ENCODE measurements around the gene KIAA1549. TPM values are rescaled to one million over a fixed set of nuclear protein-coding genes. Genes with fewer than 3 reads are reported as not detected.
"Not testable (repeated sequence)": the region's sequence is repeated elsewhere in the genome, so short reads cannot be mapped to it uniquely, and the experiment has no call there.

Gene KIAA1549
- total RNA-seq, 1 donor from 2014 or later: 10.8 TPM

GRCh38 chr7:138945154-138945553 lies 36.0 kb downstream of the KIAA1549 start:
- TF ChIP-seq, protein P1, sequence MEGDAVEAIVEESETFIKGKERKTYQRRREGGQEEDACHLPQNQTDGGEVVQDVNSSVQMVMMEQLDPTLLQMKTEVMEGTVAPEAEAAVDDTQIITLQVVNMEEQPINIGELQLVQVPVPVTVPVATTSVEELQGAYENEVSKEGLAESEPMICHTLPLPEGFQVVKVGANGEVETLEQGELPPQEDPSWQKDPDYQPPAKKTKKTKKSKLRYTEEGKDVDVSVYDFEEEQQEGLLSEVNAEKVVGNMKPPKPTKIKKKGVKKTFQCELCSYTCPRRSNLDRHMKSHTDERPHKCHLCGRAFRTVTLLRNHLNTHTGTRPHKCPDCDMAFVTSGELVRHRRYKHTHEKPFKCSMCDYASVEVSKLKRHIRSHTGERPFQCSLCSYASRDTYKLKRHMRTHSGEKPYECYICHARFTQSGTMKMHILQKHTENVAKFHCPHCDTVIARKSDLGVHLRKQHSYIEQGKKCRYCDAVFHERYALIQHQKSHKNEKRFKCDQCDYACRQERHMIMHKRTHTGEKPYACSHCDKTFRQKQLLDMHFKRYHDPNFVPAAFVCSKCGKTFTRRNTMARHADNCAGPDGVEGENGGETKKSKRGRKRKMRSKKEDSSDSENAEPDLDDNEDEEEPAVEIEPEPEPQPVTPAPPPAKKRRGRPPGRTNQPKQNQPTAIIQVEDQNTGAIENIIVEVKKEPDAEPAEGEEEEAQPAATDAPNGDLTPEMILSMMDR (IDR thresholded peaks at IDR 0.05; ENCODE audit: unreplicated experiment): no peak
- no peaks in the 10 kb centered on the region for H3K36me3 Mint-ChIP-seq (ENCODE audit: low read depth, unreplicated experiment)
- peaks cover 4% of the 10 kb centered on the region for H3K27me3 Mint-ChIP-seq (ENCODE audit: unreplicated experiment)
- no peaks in the 10 kb centered on the region for H3K9me3 Mint-ChIP-seq (ENCODE audit: unreplicated experiment)
- peaks cover 6% of the 10 kb centered on the region for H3K4me1 Mint-ChIP-seq (ENCODE audit: unreplicated experiment)
- no peak overlapping the region for H3K4me3 Mint-ChIP-seq (ENCODE audit: unreplicated experiment)
- no peak overlapping the region for H3K27ac Mint-ChIP-seq (ENCODE audit: unreplicated experiment)
- no peak for DNase-seq (ENCODE audit: low spot score)

DNA sequence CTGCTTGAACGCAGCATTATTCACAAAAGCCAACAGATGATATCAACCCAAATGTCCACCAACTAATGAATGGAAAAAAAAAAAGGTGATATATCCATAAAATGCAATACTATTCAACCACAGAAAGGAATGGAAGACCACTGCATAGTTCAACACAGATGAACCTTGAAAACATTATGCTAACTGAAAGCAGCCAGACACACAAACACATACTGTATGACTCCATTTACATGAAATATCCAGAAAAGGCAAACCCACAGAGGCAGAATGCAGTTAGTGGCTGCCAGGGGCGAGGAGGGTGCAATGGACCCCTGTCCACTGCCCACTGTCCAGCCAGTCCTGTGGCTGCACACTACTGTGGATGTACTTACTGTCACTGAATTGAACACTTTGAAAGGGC lies 36.6 kb downstream of the KIAA1549 start:
- H3K36me3 Mint-ChIP-seq (ENCODE audit: low read depth, unreplicated experiment): no peaks in the 10 kb centered on the region
- no peaks in the 10 kb centered on the region for H3K9me3 Mint-ChIP-seq (ENCODE audit: unreplicated experiment)
- no peak overlapping the region for H3K27ac Mint-ChIP-seq (ENCODE audit: unreplicated experiment)
- H3K4me1 Mint-ChIP-seq (ENCODE audit: unreplicated experiment): peaks cover 6% of the 10 kb centered on the region
- no peak overlapping the region for H3K4me3 Mint-ChIP-seq (ENCODE audit: unreplicated experiment)
- TF ChIP-seq, protein P1 (IDR thresholded peaks at IDR 0.05; ENCODE audit: unreplicated experiment): no peak
- peaks cover 4% of the 10 kb centered on the region for H3K27me3 Mint-ChIP-seq (ENCODE audit: unreplicated experiment)
- DNase-seq (ENCODE audit: low spot score): no peak

- DNase-seq (ENCODE audit: low spot score): no peak
- no peaks in the 10 kb centered on the region for H3K36me3 Mint-ChIP-seq (ENCODE audit: low read depth, unreplicated experiment)
- H3K27me3 Mint-ChIP-seq (ENCODE audit: unreplicated experiment): peaks cover 3% of the 10 kb centered on the region
- no peaks in the 10 kb centered on the region for H3K9me3 Mint-ChIP-seq (ENCODE audit: unreplicated experiment)
- H3K27ac Mint-ChIP-seq (ENCODE audit: unreplicated experiment): no peak overlapping the region
- no peak overlapping the region for H3K4me3 Mint-ChIP-seq (ENCODE audit: unreplicated experiment)
- H3K4me1 Mint-ChIP-seq (ENCODE audit: unreplicated experiment): peaks cover 6% of the 10 kb centered on the region
- TF ChIP-seq, protein P1 (IDR thresholded peaks at IDR 0.05; ENCODE audit: unreplicated experiment): no peak
These were observed 38.1 kb downstream of the KIAA1549 start for GRCh38 chr7:138943061-138943460.

DNA sequence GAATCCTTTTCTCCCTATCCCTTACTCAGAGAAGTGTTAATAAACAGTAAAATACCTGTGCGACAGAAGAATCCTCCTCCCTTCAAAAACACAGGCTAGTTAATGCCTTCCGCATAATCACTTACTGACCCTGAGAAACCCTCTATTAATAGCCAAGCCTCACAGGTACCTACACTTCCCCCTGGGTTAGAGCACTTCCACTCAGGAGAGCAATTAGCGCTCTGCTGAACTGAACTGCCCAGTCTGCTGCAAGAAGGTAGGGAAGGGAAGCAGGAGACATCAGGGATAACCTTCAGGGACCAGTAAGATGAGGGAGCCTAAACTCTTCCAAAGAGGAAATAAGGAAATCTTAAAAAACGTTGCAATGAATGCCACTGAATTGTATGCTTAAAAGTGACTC lies 39.6 kb downstream of the KIAA1549 start:
- TF ChIP-seq, protein P1 (IDR thresholded peaks at IDR 0.05; ENCODE audit: unreplicated experiment): no peak
- DNase-seq (ENCODE audit: low spot score): no peak
- H3K9me3 Mint-ChIP-seq (ENCODE audit: unreplicated experiment): no peaks in the 10 kb centered on the region
- H3K4me3 Mint-ChIP-seq (ENCODE audit: unreplicated experiment): no peak overlapping the region
- H3K4me1 Mint-ChIP-seq (ENCODE audit: unreplicated experiment): peaks cover 18% of the 10 kb centered on the region
- H3K36me3 Mint-ChIP-seq (ENCODE audit: low read depth, unreplicated experiment): peaks cover 5% of the 10 kb centered on the region
- no peak overlapping the region for H3K27ac Mint-ChIP-seq (ENCODE audit: unreplicated experiment)
- H3K27me3 Mint-ChIP-seq (ENCODE audit: unreplicated experiment): no peaks in the 10 kb centered on the region

GRCh38 chr7:138940602-138941001 lies 40.6 kb downstream of the KIAA1549 start:
- not testable (repeated sequence) for H3K27ac Mint-ChIP-seq (ENCODE audit: unreplicated experiment); H3K27me3 Mint-ChIP-seq (ENCODE audit: unreplicated experiment); H3K36me3 Mint-ChIP-seq (ENCODE audit: low read depth, unreplicated experiment); H3K9me3 Mint-ChIP-seq (ENCODE audit: unreplicated experiment); H3K4me3 Mint-ChIP-seq (ENCODE audit: unreplicated experiment); DNase-seq (ENCODE audit: low spot score)
- H3K4me1 Mint-ChIP-seq (ENCODE audit: unreplicated experiment): peaks cover 16% of the 10 kb centered on the region

DNA sequence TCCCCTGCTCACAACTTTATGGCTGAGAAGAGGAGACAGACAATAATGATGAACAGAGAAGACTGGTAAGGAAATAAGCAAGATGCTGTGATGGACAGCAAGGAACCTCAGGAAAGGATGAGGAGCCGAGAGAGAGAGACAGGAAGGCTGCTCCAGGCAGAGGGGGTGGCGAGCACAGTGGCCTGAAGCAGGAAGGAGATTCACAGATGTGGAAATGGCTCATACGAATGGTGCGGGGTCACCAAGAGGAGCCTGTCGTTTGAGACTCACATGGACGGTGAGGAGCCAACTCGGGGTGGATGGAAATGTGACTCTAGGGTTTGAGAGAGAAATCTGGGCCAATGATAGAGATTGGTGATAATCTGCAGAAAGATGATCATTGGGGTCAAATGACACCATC lies 43.7 kb downstream of the KIAA1549 start:
- peaks cover 5% of the 10 kb centered on the region for H3K36me3 Mint-ChIP-seq (ENCODE audit: low read depth, unreplicated experiment)
- no peaks in the 10 kb centered on the region for H3K27me3 Mint-ChIP-seq (ENCODE audit: unreplicated experiment)
- H3K9me3 Mint-ChIP-seq (ENCODE audit: unreplicated experiment): no peaks in the 10 kb centered on the region
- H3K4me3 Mint-ChIP-seq (ENCODE audit: unreplicated experiment): no peak overlapping the region
- DNase-seq (ENCODE audit: low spot score): no peak
- no peak overlapping the region for H3K27ac Mint-ChIP-seq (ENCODE audit: unreplicated experiment)
- TF ChIP-seq, protein P1 (IDR thresholded peaks at IDR 0.05; ENCODE audit: unreplicated experiment): no peak
- H3K4me1 Mint-ChIP-seq (ENCODE audit: unreplicated experiment): peaks cover 25% of the 10 kb centered on the region

Data from endothelial cell (in vitro differentiated cells).